ENCODE results near the gene KIRREL3. TPM values are rescaled to one million over a fixed set of nuclear protein-coding genes. Genes with fewer than 3 reads are reported as not detected.

The KIRREL3 gene
- total RNA-seq, 1 donor from 2014 or later, result 0.82 TPM

GRCh38 chr11:126527651-126528050, 472.9 kb downstream of the KIRREL3 start:
- no peaks in the 10 kb centered on the region for H3K36me3 Mint-ChIP-seq (ENCODE audit: low read depth)
- DNase-seq (ENCODE audit: low read depth, low spot score), result no peak
- no peak overlapping the region for H3K27ac Mint-ChIP-seq (ENCODE audit: unreplicated experiment)
- no peak for TF ChIP-seq CTCF (conservative IDR thresholded peaks at IDR 0.05)
- H3K27me3 Mint-ChIP-seq (ENCODE audit: low read depth), result no peaks in the 10 kb centered on the region
- peaks cover 6% of the 10 kb centered on the region for H3K4me1 Mint-ChIP-seq
- no peak overlapping the region for H3K4me3 Mint-ChIP-seq
- H3K9me3 Mint-ChIP-seq, result no peaks in the 10 kb centered on the region

- H3K4me1 Mint-ChIP-seq, result peaks cover 6% of the 10 kb centered on the region
- DNase-seq (ENCODE audit: low read depth, low spot score), result no peak
- no peak overlapping the region for H3K27ac Mint-ChIP-seq (ENCODE audit: unreplicated experiment)
- no peak overlapping the region for H3K4me3 Mint-ChIP-seq
- no peaks in the 10 kb centered on the region for H3K9me3 Mint-ChIP-seq
- H3K36me3 Mint-ChIP-seq (ENCODE audit: low read depth), result no peaks in the 10 kb centered on the region
- no peaks in the 10 kb centered on the region for H3K27me3 Mint-ChIP-seq (ENCODE audit: low read depth)
- TF ChIP-seq CTCF (conservative IDR thresholded peaks at IDR 0.05), result no peak
These were observed 474.1 kb downstream of the KIRREL3 start for GRCh38 chr11:126526471-126526870.

GRCh38 chr11:126525702-126526101, 474.9 kb downstream of the KIRREL3 start:
- Mint-ChIP-seq H3K4me3 (no peak overlapping the region), H3K9me3 (no peaks in the 10 kb centered on the region), H3K4me1 (peaks cover 6% of the 10 kb centered on the region), H3K27ac (ENCODE audit: unreplicated experiment) (no peak overlapping the region), H3K36me3 (ENCODE audit: low read depth) (no peaks in the 10 kb centered on the region), H3K27me3 (ENCODE audit: low read depth) (no peaks in the 10 kb centered on the region)
- no peak for TF ChIP-seq CTCF (conservative IDR thresholded peaks at IDR 0.05)
- no peak for DNase-seq (ENCODE audit: low read depth, low spot score)

- H3K4me1 Mint-ChIP-seq, result peaks cover 6% of the 10 kb centered on the region
- no peak overlapping the region for H3K27ac Mint-ChIP-seq (ENCODE audit: unreplicated experiment)
- no peaks in the 10 kb centered on the region for H3K36me3 Mint-ChIP-seq (ENCODE audit: low read depth)
- no peak for DNase-seq (ENCODE audit: low read depth, low spot score)
- TF ChIP-seq CTCF (conservative IDR thresholded peaks at IDR 0.05), result no peak
- H3K27me3 Mint-ChIP-seq (ENCODE audit: low read depth), result no peaks in the 10 kb centered on the region
- H3K4me3 Mint-ChIP-seq, result no peak overlapping the region
- H3K9me3 Mint-ChIP-seq, result no peaks in the 10 kb centered on the region
These were observed 475.4 kb downstream of the KIRREL3 start for GRCh38 chr11:126525216-126525615.

GRCh38 chr11:126523441-126524205, 476.9 kb downstream of the KIRREL3 start:
- no peak for TF ChIP-seq CTCF (conservative IDR thresholded peaks at IDR 0.05)
- H3K9me3 Mint-ChIP-seq, result no peaks in the 10 kb centered on the region
- no peak overlapping the region for H3K27ac Mint-ChIP-seq (ENCODE audit: unreplicated experiment)
- no peak for DNase-seq (ENCODE audit: low read depth, low spot score)
- H3K27me3 Mint-ChIP-seq (ENCODE audit: low read depth), result no peaks in the 10 kb centered on the region
- H3K4me3 Mint-ChIP-seq, result no peak overlapping the region
- H3K4me1 Mint-ChIP-seq, result peaks cover 20% of the 10 kb centered on the region
- no peaks in the 10 kb centered on the region for H3K36me3 Mint-ChIP-seq (ENCODE audit: low read depth)

Measured in neural crest cell (in vitro differentiated cells).